ENCODE data around the gene KLHL33. TPM values are rescaled to one million over a fixed set of nuclear protein-coding genes. Genes with fewer than 3 reads are reported as not detected.

The KLHL33 gene
- total RNA-seq, 4 donors from 2014 or later = 0.27 to 2.0 (median 0.36) TPM

DNA sequence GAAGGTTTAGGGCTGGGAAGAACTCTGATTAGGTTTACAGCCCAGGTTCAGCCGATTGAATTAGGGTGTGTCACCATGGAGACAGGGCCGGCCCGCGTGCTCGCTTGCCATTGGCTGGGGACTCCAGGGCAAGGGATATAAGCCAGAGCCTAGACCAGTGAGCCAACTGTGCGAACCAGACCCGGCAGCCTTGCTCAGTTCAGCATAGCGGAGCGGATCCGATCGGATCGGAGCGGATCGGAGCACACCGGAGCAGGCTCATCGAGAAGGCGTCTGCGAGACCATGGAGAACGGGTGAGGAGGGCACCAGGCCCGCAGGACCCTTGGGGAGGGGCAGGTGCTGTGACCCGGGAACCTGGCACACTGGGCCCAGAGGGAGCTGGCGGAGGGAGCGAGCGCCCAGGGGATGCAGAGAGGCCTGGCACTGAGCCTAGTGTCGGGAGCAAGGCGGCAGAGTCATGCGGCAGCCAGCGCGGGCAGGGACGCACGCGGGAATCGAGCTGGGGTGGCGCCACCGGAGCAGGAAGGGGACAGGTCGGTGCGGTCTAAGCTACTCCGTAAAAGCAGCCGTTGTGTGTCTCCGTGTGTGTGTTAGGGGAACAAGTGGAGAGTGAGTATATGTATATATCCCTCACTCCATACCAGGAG lies 33.4 kb upstream of the KLHL33 start, which contains the start of gene PNP:
Gene PNP, plus strand, starts transcription at position 165 of the 648 bp plus-strand sequence. Its CDS starts 119 bp downstream, at position 284.
- Histone ChIP-seq H3K27me3 (no peaks in the 10 kb centered on the region), H3K4me1 (peaks cover 10 to 13% of the 10 kb centered on the region in 2 donors), H3K4me3 (replicated peaks in 1 of 3) (peak within 1 kb of the TSS; percentile 73 to 86 (median 80)), H3K9me3 (no peaks in the 10 kb centered on the region), H3K36me3 (peaks cover under 1 to 3% of the 10 kb centered on the region in 2 donors), H3K27ac (peak within 1 kb of the TSS; percentile 84 to 96 (median 86))
- intact Hi-C loops (cut with DNase I) = loop anchor here (10.0 kb wide), 1 partner anchor 55 kb away; the partner anchor contains the start of gene TEP1
- WGBS, 2 donors = 0 to 1% methylated on average over 7 to 32 of the region's 40 CpGs
- TF ChIP-seq, protein P1, sequence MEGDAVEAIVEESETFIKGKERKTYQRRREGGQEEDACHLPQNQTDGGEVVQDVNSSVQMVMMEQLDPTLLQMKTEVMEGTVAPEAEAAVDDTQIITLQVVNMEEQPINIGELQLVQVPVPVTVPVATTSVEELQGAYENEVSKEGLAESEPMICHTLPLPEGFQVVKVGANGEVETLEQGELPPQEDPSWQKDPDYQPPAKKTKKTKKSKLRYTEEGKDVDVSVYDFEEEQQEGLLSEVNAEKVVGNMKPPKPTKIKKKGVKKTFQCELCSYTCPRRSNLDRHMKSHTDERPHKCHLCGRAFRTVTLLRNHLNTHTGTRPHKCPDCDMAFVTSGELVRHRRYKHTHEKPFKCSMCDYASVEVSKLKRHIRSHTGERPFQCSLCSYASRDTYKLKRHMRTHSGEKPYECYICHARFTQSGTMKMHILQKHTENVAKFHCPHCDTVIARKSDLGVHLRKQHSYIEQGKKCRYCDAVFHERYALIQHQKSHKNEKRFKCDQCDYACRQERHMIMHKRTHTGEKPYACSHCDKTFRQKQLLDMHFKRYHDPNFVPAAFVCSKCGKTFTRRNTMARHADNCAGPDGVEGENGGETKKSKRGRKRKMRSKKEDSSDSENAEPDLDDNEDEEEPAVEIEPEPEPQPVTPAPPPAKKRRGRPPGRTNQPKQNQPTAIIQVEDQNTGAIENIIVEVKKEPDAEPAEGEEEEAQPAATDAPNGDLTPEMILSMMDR (IDR thresholded peaks at IDR 0.05) = no peak
- peak; percentile 77 to 97 for TF ChIP-seq POLR2A (IDR thresholded peaks at IDR 0.05)
- DNase-seq = peak; percentile 88 to 90

DNA sequence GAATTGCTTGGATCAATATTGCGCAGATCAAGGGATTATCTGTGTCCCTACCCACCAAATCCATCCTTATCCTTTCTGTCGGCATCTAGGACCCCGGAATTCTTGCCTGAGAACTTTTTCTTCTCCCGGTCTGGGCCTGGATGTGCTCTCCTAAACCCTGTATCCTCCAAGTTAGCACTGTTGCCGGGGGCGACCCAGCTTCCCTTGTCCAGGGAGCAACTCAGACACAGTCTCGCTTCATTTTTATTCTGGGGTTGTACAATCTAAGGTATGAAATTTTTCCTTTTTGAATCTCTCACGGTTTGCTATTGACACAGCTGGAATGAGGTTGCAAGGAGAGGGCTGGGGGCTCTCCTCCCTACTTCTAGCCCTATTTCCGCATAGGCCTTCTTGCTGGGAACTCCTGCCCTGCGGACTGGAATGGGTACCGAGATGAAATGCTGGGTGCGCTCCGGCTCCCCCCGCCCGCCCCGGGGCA lies 32.8 kb upstream of the KLHL33 start:
- Histone ChIP-seq H3K27ac (peak overlapping the region; percentile 84 to 96 (median 86)), H3K4me1 (peaks cover 10 to 13% of the 10 kb centered on the region in 2 donors), H3K36me3 (peaks cover 0 to 2% of the 10 kb centered on the region in 2 donors), H3K27me3 (no peaks in the 10 kb centered on the region), H3K4me3 (replicated peaks in 1 of 3) (peak overlapping the region in 2 of 3 donors; percentile 80 to 86), H3K9me3 (no peaks in the 10 kb centered on the region)
- DNase-seq = peak in 1 of 2 donors; percentile 20
- WGBS, 2 donors = 33 to 56% methylated on average over 9 to 15 of the region's 16 CpGs
- intact Hi-C loops (cut with DNase I) = loop anchor here (10.0 kb wide), 1 partner anchor 54 kb away; the partner anchor contains the start of gene TEP1
- TF ChIP-seq, protein P1 (IDR thresholded peaks at IDR 0.05) = no peak
- TF ChIP-seq POLR2A (IDR thresholded peaks at IDR 0.05) = no peak

DNA sequence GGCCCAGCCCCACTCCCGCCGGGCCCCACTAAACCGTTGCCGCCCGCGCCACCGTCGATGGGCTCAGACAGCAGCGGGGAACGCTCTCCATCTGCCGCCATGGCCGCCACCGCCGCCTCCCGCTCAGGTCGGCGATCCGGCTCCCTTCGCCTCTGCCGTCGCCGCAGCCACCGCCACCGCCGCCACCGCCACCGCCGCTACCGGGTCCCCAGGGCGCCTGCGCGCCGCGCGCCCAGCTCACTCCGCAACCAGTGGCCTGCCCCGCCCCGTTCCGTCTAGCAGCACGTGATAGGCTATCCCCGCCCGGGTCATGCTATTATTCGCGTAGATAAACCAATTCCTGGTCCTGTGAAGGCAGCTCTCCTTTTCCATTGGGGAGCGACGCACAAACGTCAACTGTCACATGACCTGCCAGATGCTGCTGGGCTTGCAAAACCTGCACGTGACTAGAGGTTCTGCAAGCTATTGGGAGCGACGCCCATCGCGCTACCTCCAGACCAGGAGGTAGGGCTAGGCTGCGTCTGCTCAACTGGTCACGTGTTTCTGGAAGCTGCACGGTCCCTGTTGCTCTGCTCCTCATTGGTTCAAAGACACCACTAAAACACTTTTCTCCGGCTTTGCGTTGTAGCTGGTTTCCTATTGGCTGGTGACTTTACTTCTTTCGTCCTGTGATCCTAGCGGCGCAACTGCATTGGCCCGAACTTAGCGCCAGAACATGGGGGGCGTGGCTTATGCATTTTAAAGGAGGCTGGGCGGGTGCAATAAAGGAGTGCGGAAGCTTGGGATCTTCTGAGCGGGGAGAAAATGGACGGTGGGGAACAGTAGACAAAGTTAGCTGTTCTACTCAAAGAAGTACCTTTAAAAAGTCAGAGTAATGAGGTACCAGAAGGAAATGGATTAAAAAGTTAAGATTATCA lies 25.5 kb upstream of the KLHL33 start, which contains the start of gene PIP4P1:
Gene PIP4P1, minus strand, starts transcription at position 210 of the 917 bp plus-strand sequence. Its CDS starts 109 bp downstream, at position 101.
- H3K27me3 ChIP-seq = no peaks in the 10 kb centered on the region
- peak; percentile 63 to 82 for TF ChIP-seq POLR2A (IDR thresholded peaks at IDR 0.05)
- TF ChIP-seq, protein P1 (IDR thresholded peaks at IDR 0.05) = peak in 1 of 6 experiments; percentile 9
- H3K4me1 ChIP-seq = peaks cover 9 to 11% of the 10 kb centered on the region in 2 donors
- H3K4me3 ChIP-seq (replicated peaks in 1 of 3) = peak within 1 kb of the TSS; percentile 73 to 94 (median 80)
- H3K9me3 ChIP-seq = no peaks in the 10 kb centered on the region
- intact Hi-C loops (cut with DNase I) = loop anchor here (10.0 kb wide), 1 partner anchor 47 kb away; the partner anchor contains the start of gene TEP1
- H3K27ac ChIP-seq = peak within 1 kb of the TSS; percentile 83 to 89 (median 86)
- peaks cover 26 to 28% of the 10 kb centered on the region in 2 donors for H3K36me3 ChIP-seq
- WGBS, 2 donors = 0 to 1% methylated on average over 23 to 26 of the region's 67 CpGs
- DNase-seq = peak; percentile 99

DNA sequence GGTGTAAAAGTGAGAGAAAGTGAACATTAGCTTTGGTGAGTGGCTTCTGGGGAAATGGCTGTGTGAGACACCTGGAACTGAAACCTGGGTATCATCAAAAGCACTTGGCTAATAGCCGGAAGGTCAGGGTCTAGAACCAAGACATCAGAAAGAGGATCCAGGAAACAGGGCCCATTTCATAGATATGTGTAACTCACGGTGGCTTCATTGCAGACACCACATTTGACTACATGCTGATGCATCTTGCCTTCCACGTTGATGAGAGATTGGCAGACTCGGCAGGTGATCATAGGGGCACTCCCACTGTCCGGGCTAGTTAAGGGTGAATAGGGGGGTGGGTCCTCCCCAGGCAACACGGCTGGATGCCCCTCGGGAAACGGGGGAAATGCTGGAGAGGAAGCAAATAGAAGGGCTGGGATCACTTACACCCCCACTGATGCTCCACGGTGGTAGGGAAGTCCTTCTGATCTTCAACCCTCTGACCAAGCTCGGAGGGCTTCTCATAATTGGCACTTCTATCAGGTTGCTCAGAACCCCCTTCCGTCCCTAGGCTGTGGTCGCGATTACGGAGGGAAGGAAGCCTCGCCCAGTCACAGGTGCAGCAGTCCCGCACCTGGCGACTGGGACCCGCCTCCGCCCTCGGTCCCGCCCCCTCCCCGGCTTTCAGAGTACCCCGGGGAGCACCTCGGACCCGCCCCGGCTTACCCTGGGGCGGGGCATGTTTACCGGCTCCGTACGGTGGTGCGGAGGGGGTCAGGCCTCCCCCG lies 24.7 kb upstream of the KLHL33 start:
- Histone ChIP-seq H3K36me3 (peaks cover 26 to 29% of the 10 kb centered on the region in 2 donors), H3K4me3 (replicated peaks in 1 of 3) (peak overlapping the region; percentile 73 to 94 (median 80)), H3K4me1 (peaks cover 17 to 19% of the 10 kb centered on the region in 2 donors), H3K27ac (peak overlapping the region; percentile 67 to 89 (median 86)), H3K27me3 (no peaks in the 10 kb centered on the region), H3K9me3 (no peaks in the 10 kb centered on the region)
- peak; percentile 60 to 64 for DNase-seq
- intact Hi-C loops (cut with DNase I) = loop anchor here (10.0 kb wide), 1 partner anchor 46 kb away; the partner anchor contains the start of gene TEP1
- 11 to 16% methylated on average over 8 to 19 of the region's 32 CpGs for WGBS, 2 donors
- TF ChIP-seq, protein P1 (IDR thresholded peaks at IDR 0.05) = no peak
- no peak for TF ChIP-seq POLR2A (IDR thresholded peaks at IDR 0.05)
